Right renal cortex interstitium (tissue), 3 donors: Measurements from ENCODE around the gene INPP1. TPM values are rescaled to one million over a fixed set of nuclear protein-coding genes. Genes with fewer than 3 reads are reported as not detected.
"Not testable (repeated sequence)": the region's sequence is repeated elsewhere in the genome, so short reads cannot be mapped to it uniquely, and the experiment has no call there.

ENCODE experiments used
- DNase-seq, 3 donors: peaks; one replicate each; pipeline ENCODE4 v3.0.0-alpha.2; 2013; ENCODE audit warnings: low read depth in 3 of 3, low spot score in 2 of 3
- polyA plus RNA-seq, 3 donors: library from polyadenylated mRNA; unstranded; fragments of 120-200 nt; gene quantifications; one replicate each; pipeline ENCODE4 v1.2.1, GENCODE V29; 2013; ENCODE audit not compliant: insufficient read length in 3 of 3

Gene INPP1
- polyA plus RNA-seq, 3 donors: 10.8 to 14.3 (median 14.0) TPM

- no peak for DNase-seq
Observed at GRCh38 chr2:190333395-190333794, 10.0 kb upstream of the INPP1 start.

GRCh38 chr2:190333928-190334327, 9.5 kb upstream of the INPP1 start:
- DNase-seq: no peak

GRCh38 chr2:190334479-190335224, 8.7 kb upstream of the INPP1 start:
- no peak for DNase-seq

GRCh38 chr2:190335225-190335559, 8.2 kb upstream of the INPP1 start:
- no peak for DNase-seq

GRCh38 chr2:190335584-190335983, 7.8 kb upstream of the INPP1 start:
- not testable (repeated sequence) for DNase-seq

- DNase-seq: no peak
Observed at GRCh38 chr2:190336420-190336819, 7.0 kb upstream of the INPP1 start.

GRCh38 chr2:190338453-190338852, 4.9 kb upstream of the INPP1 start:
- no peak for DNase-seq

- no peak for DNase-seq
Observed at GRCh38 chr2:190339394-190339793, 4.0 kb upstream of the INPP1 start.

- no peak for DNase-seq
Observed at GRCh38 chr2:190340369-190340768, 3.0 kb upstream of the INPP1 start.

- no peak for DNase-seq
Observed at GRCh38 chr2:190342611-190343010, 778 bp upstream of the INPP1 start.

- DNase-seq: no peak
Observed at GRCh38 chr2:190343089-190343535, 277 bp upstream of the INPP1 start.

- DNase-seq: no peak
Observed at GRCh38 chr2:190344276-190344827, 963 bp downstream of the INPP1 start.

GRCh38 chr2:190350371-190350770, 7.0 kb downstream of the INPP1 start:
- no peak for DNase-seq

- no peak for DNase-seq
Observed at GRCh38 chr2:190351955-190352354, 8.6 kb downstream of the INPP1 start.

GRCh38 chr2:190352668-190353536, 9.5 kb downstream of the INPP1 start:
- DNase-seq: no peak

GRCh38 chr2:190353537-190353899, 10.1 kb downstream of the INPP1 start:
- no peak for DNase-seq

GRCh38 chr2:190354003-190354690, 10.8 kb downstream of the INPP1 start:
- DNase-seq: no peak

GRCh38 chr2:190355968-190356644, 12.7 kb downstream of the INPP1 start:
- no peak for DNase-seq

- no peak for DNase-seq
Observed at GRCh38 chr2:190357600-190357999, 14.2 kb downstream of the INPP1 start.

- DNase-seq: not testable (repeated sequence)
Observed at GRCh38 chr2:190358655-190359448, 15.5 kb downstream of the INPP1 start.
